H1 (cell line): Measurements from ENCODE around the gene DCAF16. TPM values are rescaled to one million over a fixed set of nuclear protein-coding genes. Genes with fewer than 3 reads are reported as not detected.
A peak's percentile ranks its signal among the peaks of the same experiment; 100 is the strongest.

Source experiments
- CTCF ChIA-PET: fragments of 300-600 bp; sonication (Branson Sonifier 250); formaldehyde crosslinking; loops from one replicate; lab custom pipeline; 2021; ENCODE audit not compliant: partially characterized antibody; lab: Charles Lee
- POLR2A ChIA-PET: fragments of 300-600 bp; sonication (Branson Sonifier 250); formaldehyde crosslinking; loops from one replicate; lab custom pipeline; 2021; ENCODE audit warnings: inconsistent platforms; ENCODE audit not compliant: partially characterized antibody; lab: Charles Lee
- DNase-seq, 2 experiments: peaks; one replicate each; pipeline versions ENCODE4 v3.0.0 to v3.0.0-alpha.2; 2010 to 2022; ENCODE audit warnings: low spot score in 2 of 2, low read depth in 1 of 2, mixed read lengths in 1 of 2
- FAIRE-seq: peaks from 2 replicates; lab custom pipeline; 2011; peaks lifted over from hg19 to GRCh38; lab: Jason Lieb, UNC
- H2AFZ ChIP-seq: 2 replicates; pipeline ENCODE4 v1.8.1; 2012; ENCODE audit warnings: low read length, inconsistent platforms
- H2AK5ac ChIP-seq: 2 replicates; pipeline ENCODE4 v1.6.1; 2013; ENCODE audit warnings: low read depth, low read length
- H2BK120ac ChIP-seq: replicated peaks from 2 replicates; pipeline ENCODE3; 2013; ENCODE audit warnings: low read depth, low read length, inconsistent platforms
- H2BK12ac ChIP-seq: 2 replicates; pipeline ENCODE4 v1.6.1; 2013; ENCODE audit warnings: low read depth, low read length
- H2BK15ac ChIP-seq: 2 replicates; pipeline ENCODE4 v1.6.1; 2013; ENCODE audit warnings: low read length
- H2BK20ac ChIP-seq: 2 replicates; pipeline ENCODE4 v1.6.1; 2013; ENCODE audit warnings: low read length
- H2BK5ac ChIP-seq: 2 replicates; pipeline ENCODE4 v1.6.1; 2013; ENCODE audit warnings: low read depth, low read length
- H3K14ac ChIP-seq: 2 replicates; pipeline ENCODE4 v1.6.1; 2013; ENCODE audit warnings: inconsistent platforms; ENCODE audit not compliant: insufficient read length
- H3K18ac ChIP-seq: 2 replicates; pipeline ENCODE4 v1.6.1; 2013; ENCODE audit warnings: low read length; ENCODE audit errors: extremely low read depth
- H3K23ac ChIP-seq: 2 replicates; pipeline ENCODE4 v1.6.1; 2013; ENCODE audit warnings: inconsistent platforms; ENCODE audit not compliant: insufficient read length
- H3K23me2 ChIP-seq: 2 replicates; pipeline ENCODE4 v1.6.1; 2013; ENCODE audit warnings: low read depth, low read length
- H3K27ac ChIP-seq: 2 replicates; pipeline ENCODE4 v1.6.1; 2011; ENCODE audit warnings: low read depth, low read length, inconsistent platforms
- H3K27me3 ChIP-seq, 4 experiments: replicated peaks in 1 of 4; 1 replicate in 1 of 4; 2 replicates in 3 of 4; pipeline versions ENCODE4 v1.6.1 to v1.8.1; 2011 to 2013; ENCODE audit warnings: low read length in 3 of 4, mild to moderate bottlenecking in 3 of 4, inconsistent platforms in 2 of 4, mixed read lengths in 2 of 4, moderate library complexity in 1 of 4; ENCODE audit not compliant: control insufficient read depth in 3 of 4, insufficient read depth in 3 of 4; ENCODE audit errors: extremely low read depth in 1 of 4
- H3K36me3 ChIP-seq, 4 experiments: 2 replicates each; pipeline versions ENCODE4 v1.6.1 to v1.8.1; 2011 to 2013; ENCODE audit warnings: mild to moderate bottlenecking in 4 of 4, low read length in 3 of 4, moderate library complexity in 2 of 4, control low read depth in 1 of 4, inconsistent platforms in 1 of 4; ENCODE audit not compliant: insufficient read depth in 4 of 4, control insufficient read depth in 2 of 4
- H3K4ac ChIP-seq: replicated peaks from 2 replicates; pipeline ENCODE3; 2013; ENCODE audit warnings: low read length, low read depth, mixed read lengths, inconsistent platforms; ENCODE audit not compliant: insufficient read length
- H3K4me1 ChIP-seq, 4 experiments: replicated peaks in 1 of 4; 1 replicate in 1 of 4; 2 replicates in 3 of 4; pipeline versions ENCODE4 v1.6.1 to v1.8.1; 2011 to 2013; ENCODE audit warnings: low read length in 3 of 4, inconsistent platforms in 2 of 4, mixed read lengths in 1 of 4; ENCODE audit not compliant: insufficient read depth in 4 of 4, control insufficient read depth in 3 of 4
- H3K4me2 ChIP-seq, 2 experiments: 2 replicates each; pipeline versions ENCODE4 v1.6.1 to v1.8.1; 2011 to 2013; ENCODE audit warnings: low read depth in 2 of 2, low read length in 2 of 2, control low read depth in 1 of 2, inconsistent platforms in 1 of 2, mild to moderate bottlenecking in 1 of 2; ENCODE audit not compliant: insufficient read depth in 1 of 2
- H3K4me3 ChIP-seq, 4 experiments: fragments of 200-600, 300-600 bp in 1 of 4; sonication (generic), shearing (Covaris generic), sonication (Bioruptor Twin) in 1 of 4; 2 replicates each; pipeline versions ENCODE4 v1.5.1 to v1.8.1; 2011 to 2016; ENCODE audit warnings: low read length in 4 of 4, low read depth in 3 of 4, control low read depth in 2 of 4, inconsistent platforms in 2 of 4, mild to moderate bottlenecking in 2 of 4, mixed read lengths in 1 of 4, moderate library complexity in 1 of 4; ENCODE audit not compliant: insufficient read depth in 2 of 4; ENCODE audit errors: extremely low read depth in 1 of 4
- H3K56ac ChIP-seq: replicated peaks from 2 replicates; pipeline ENCODE3; 2013; ENCODE audit warnings: low read depth, mild to moderate bottlenecking, mixed read lengths, low read length, inconsistent platforms; ENCODE audit not compliant: insufficient read length
- H3K79me1 ChIP-seq: 2 replicates; pipeline ENCODE4 v1.6.1; 2013; ENCODE audit warnings: low read depth, low read length, control low read depth
- H3K79me2 ChIP-seq, 2 experiments: 2 replicates each; pipeline versions ENCODE4 v1.6.1 to v1.8.1; 2012 to 2013; ENCODE audit warnings: low read length in 2 of 2, mild to moderate bottlenecking in 2 of 2, inconsistent platforms in 1 of 2; ENCODE audit not compliant: insufficient read depth in 2 of 2, control insufficient read depth in 1 of 2
- H3K9ac ChIP-seq, 4 experiments: replicated peaks in 1 of 4; 1 replicate in 1 of 4; 2 replicates in 3 of 4; pipeline versions ENCODE4 v1.6.1 to v1.8.1; 2011 to 2013; ENCODE audit warnings: low read depth in 3 of 4, low read length in 3 of 4, control low read depth in 2 of 4, mild to moderate bottlenecking in 2 of 4, moderate library complexity in 2 of 4, inconsistent platforms in 1 of 4; ENCODE audit errors: extremely low read depth in 1 of 4
- H3K9me3 ChIP-seq, 2 experiments: 2 replicates each; pipeline versions ENCODE4 v1.6.1 to v1.8.1; 2012 to 2013; ENCODE audit warnings: mild to moderate bottlenecking in 2 of 2, moderate library complexity in 2 of 2, control low read depth in 1 of 2, inconsistent platforms in 1 of 2, low read depth in 1 of 2, low read length in 1 of 2, mixed read lengths in 1 of 2; ENCODE audit not compliant: insufficient read depth in 2 of 2
- H4K20me1 ChIP-seq, 2 experiments: replicated peaks in 1 of 2; 2 replicates each; pipeline versions ENCODE3 to v1.8.1; 2011 to 2013; ENCODE audit warnings: inconsistent platforms in 2 of 2, low read length in 2 of 2, mild to moderate bottlenecking in 1 of 2; ENCODE audit not compliant: insufficient read depth in 2 of 2, control insufficient read depth in 1 of 2
- H4K5ac ChIP-seq: 2 replicates; pipeline ENCODE4 v1.6.1; 2013; ENCODE audit warnings: low read length, low read depth, mixed read lengths, inconsistent platforms; ENCODE audit not compliant: insufficient read length
- H4K8ac ChIP-seq: 2 replicates; pipeline ENCODE4 v1.8.0; 2013; ENCODE audit warnings: mild to moderate bottlenecking, moderate library complexity, low read length, inconsistent platforms; ENCODE audit not compliant: insufficient read depth; ENCODE audit errors: extremely low read depth
- H4K91ac ChIP-seq: replicated peaks from 2 replicates; pipeline ENCODE3; 2013; ENCODE audit warnings: low read length, mixed read lengths, inconsistent platforms; ENCODE audit not compliant: insufficient read length
- CHD2 ChIP-seq: IDR thresholded peaks from 2 replicates; pipeline ENCODE4 v1.6.1; 2012; ENCODE audit warnings: low read length, improper control_type of control experiment
- EP300 ChIP-seq, 2 experiments: IDR thresholded peaks; 1 replicate in 1 of 2; 2 replicates in 1 of 2; pipeline ENCODE4 v1.6.1; 2011 to 2012; ENCODE audit warnings: low read depth in 2 of 2, low read length in 2 of 2, mild to moderate bottlenecking in 2 of 2, borderline replicate concordance in 1 of 2, inconsistent platforms in 1 of 2, moderate library complexity in 1 of 2
- HDAC6 ChIP-seq: IDR thresholded peaks from one replicate; pipeline ENCODE4 v1.7.1; 2012; ENCODE audit warnings: low read depth, mild to moderate bottlenecking, inconsistent platforms, low read length, moderate library complexity
- KDM1A ChIP-seq: fragments of 200-600, 300-600 bp; sonication (generic); IDR thresholded peaks from 2 replicates; pipeline ENCODE4 v1.7.1; 2016; ENCODE audit warnings: mild to moderate bottlenecking, low read length, borderline replicate concordance
- NRF1 ChIP-seq: IDR thresholded peaks from 2 replicates; pipeline ENCODE4 v1.6.1; 2011; ENCODE audit warnings: mild to moderate bottlenecking, low read depth, low read length, improper control_type of control experiment
- POLR2A ChIP-seq, 2 experiments: IDR thresholded peaks; 1 replicate in 1 of 2; 2 replicates in 1 of 2; pipeline ENCODE4 v1.6.1; 2011; ENCODE audit warnings: low read depth in 2 of 2, low read length in 2 of 2, mild to moderate bottlenecking in 2 of 2; ENCODE audit errors: control extremely low read depth in 1 of 2
- SIRT6 ChIP-seq: IDR thresholded peaks from one replicate; pipeline ENCODE4 v1.7.1; 2012; ENCODE audit warnings: low read length, inconsistent platforms
- TAF1 ChIP-seq: IDR thresholded peaks from 2 replicates; pipeline ENCODE4 v1.6.1; 2011; ENCODE audit warnings: mild to moderate bottlenecking, low read depth, low read length
- TAF7 ChIP-seq: optimal IDR thresholded peaks from 2 replicates; pipeline ENCODE3; 2011; ENCODE audit warnings: low read depth, mild to moderate bottlenecking, inconsistent platforms, low read length, moderate library complexity, borderline replicate concordance
- TBP ChIP-seq: IDR thresholded peaks from 2 replicates; pipeline ENCODE4 v1.6.1; 2011; ENCODE audit warnings: low read depth, low read length, improper control_type of control experiment
- TEAD4 ChIP-seq: IDR thresholded peaks from 2 replicates; pipeline ENCODE4 v1.6.1; 2012; ENCODE audit warnings: low read depth, low read length, inconsistent platforms, mixed read lengths
- ZNF274 ChIP-seq: IDR thresholded peaks from 2 replicates; pipeline ENCODE4 v1.7.0; 2012; ENCODE audit warnings: low read length, borderline replicate concordance; ENCODE audit errors: extremely low read depth
- WGBS, 2 experiments: shearing (Covaris generic) in 1 of 2; methylation state at CpG; one replicate each; pipeline versions ENCODE4 v1.1.6 to v1.1.7; 2013 to 2015; ENCODE audit warnings: low lambda C conversion rate in 2 of 2, mixed read lengths in 2 of 2, inconsistent platforms in 1 of 2, low coverage in 1 of 2, missing lambda C conversion rate in 1 of 2; ENCODE audit not compliant: insufficient replicate concordance in 2 of 2, insufficient coverage in 1 of 2, insufficient read length in 1 of 2; ENCODE audit errors: extremely low coverage in 1 of 2, missing lambda C conversion rate in 1 of 2; 5-methylcytosine and 5-hydroxymethylcytosine counted together
- polyA plus RNA-seq, 7 experiments: library from polyadenylated mRNA; depleted of rRNA in 3 of 7; stranded (reverse) in 5 of 7; unstranded in 2 of 7; fragments of >200 nt in 5 of 7; fragments of 200-250 nt in 2 of 7; gene quantifications; 1 replicate in 5 of 7; 2 replicates in 1 of 7; 4 replicates in 1 of 7; pipeline versions ENCODE4 v1.2.1 to v1.2.3, GENCODE V29; 2011 to 2013; ENCODE audit warnings: missing spikeins in 2 of 7, mixed read lengths in 2 of 7
- total RNA-seq: library from RNA; stranded (reverse); fragmentation: NEBNext Ultra II Directional; extraction: Animal tissue kit (Norgen Biotek cat#: 25700); gene quantifications from 2 replicates; pipeline ENCODE4 v1.2.1, GENCODE V29; 2021

DCAF16 gene
- total and polyA plus RNA-seq, 2 of the 8 experiments (the other 6 are each of a cell fraction or from before 2014, with no cell fraction given) = 26.5 to 55.7 TPM

GRCh38 chr4:17812125-17812524, 1.6 kb upstream of the DCAF16 start:
- no peaks in the 10 kb centered on the region for H3K27me3 ChIP-seq
- no peak overlapping the region for H2BK15ac ChIP-seq
- no peak for FAIRE-seq
- H2BK12ac ChIP-seq = no peak overlapping the region
- no peak overlapping the region for H2BK120ac ChIP-seq
- H3K14ac ChIP-seq = no peak overlapping the region
- no peak overlapping the region for H2BK20ac ChIP-seq
- peak overlapping the region; percentile 94 to 98 (median 97); a peak in 7 of 8 replicates for H3K4me3 ChIP-seq
- peaks cover 2 to 6% (median 4%) of the 10 kb centered on the region in 4 experiments; a peak in 5 of 7 replicates for H3K4me1 ChIP-seq
- DNase-seq = no peak
- H4K5ac ChIP-seq = no peak overlapping the region
- H3K56ac ChIP-seq = no peak overlapping the region
- peaks cover 3% of the 10 kb centered on the region; the same call in 1 of the 2 replicates for H3K23me2 ChIP-seq
- H2AFZ ChIP-seq = no peak overlapping the region
- no peak overlapping the region for H4K8ac ChIP-seq
- H3K27ac ChIP-seq = no peak overlapping the region
- H3K9me3 ChIP-seq = no peaks in the 10 kb centered on the region
- H4K20me1 ChIP-seq = peaks cover 12 to 13% of the 10 kb centered on the region in 2 experiments
- TF ChIP-seq POLR2A (IDR thresholded peaks at IDR 0.05; ENCODE audit: control extremely low read depth in 1 of 2, low read depth in 2 of 2, low read length in 2 of 2) (no peak), NRF1 (no peak), TAF1 (no peak), ZNF274 (no peak), CHD2 (no peak), TAF7 (no peak), EP300 (IDR thresholded peaks at IDR 0.05; ENCODE audit: borderline replicate concordance in 1 of 2, low read depth in 2 of 2, low read length in 2 of 2) (no peak), TBP (no peak), TEAD4 (no peak), HDAC6 (no peak), SIRT6 (no peak), KDM1A (no peak)
- WGBS, 2 experiments = 38% methylated on average over 3 of the region's 3 CpGs; no CpG with 5 or more reads in 1 of the 2 experiments
- no peak overlapping the region for H2BK5ac ChIP-seq
- H2AK5ac ChIP-seq = no peak overlapping the region
- CTCF ChIA-PET = no interaction called here
- peak overlapping the region in 2 of 4 experiments; percentile 48 to 58; a peak in 3 of 7 replicates for H3K9ac ChIP-seq
- no peak overlapping the region for H3K18ac ChIP-seq
- peak overlapping the region; percentile 71 to 73 for H3K4me2 ChIP-seq
- no peak overlapping the region for H3K23ac ChIP-seq
- H4K91ac ChIP-seq = no peak overlapping the region
- no peaks in the 10 kb centered on the region for H3K79me1 ChIP-seq
- H3K4ac ChIP-seq = no peak overlapping the region
- H3K79me2 ChIP-seq = peaks cover 13 to 89% of the 10 kb centered on the region in 2 experiments
- POLR2A ChIA-PET = interaction anchor here (1.0 to 1.2 kb wide), 2 partner anchors 89 to 197 kb away, joined by 3 to 4 read pairs; partner anchors contain the start of gene MED28
- H3K36me3 ChIP-seq = peaks cover 0 to 34% (median 14%) of the 10 kb centered on the region in 4 experiments; a peak in 6 of 8 replicates
